GM12878 (cell line): ENCODE data around the gene CHST15. TPM values are rescaled to one million over a fixed set of nuclear protein-coding genes. Genes with fewer than 3 reads are reported as not detected.

Experiments
- ATAC-seq: fragments of 200-7000 bp; cut with Tn5 transposase; 3 replicates; pipeline ENCODE4 v1.9.1; 2020; ENCODE audit warnings: mild to moderate bottlenecking, moderate library complexity
- BruUV-seq: library from RNA; stranded (reverse); fragments of 400-500 nt; replicated peaks from 2 replicates; lab custom pipeline; 2021; lab: Mats Ljungman, UMichigan
- CTCF ChIA-PET: fragments of 300-600 bp; sonication (Branson Sonifier 250); formaldehyde crosslinking; extraction: SDS; loops from one replicate; lab custom pipeline; 2021; ENCODE audit warnings: inconsistent platforms; lab: Yijun Ruan, JAX
- POLR2A ChIA-PET: fragments of 350-600 bp; formaldehyde crosslinking; extraction: SDS; loops from one replicate; lab custom pipeline; 2021; ENCODE audit warnings: inconsistent platforms; lab: Charles Lee
- RAD21 ChIA-PET: fragments of 300-600 bp; sonication (Branson Sonifier 250); formaldehyde crosslinking; loops from one replicate; lab custom pipeline; 2023; ENCODE audit warnings: antibody characterized with exemption; ENCODE audit not compliant: unreplicated experiment; lab: Charles Lee
- SMC1A ChIA-PET: fragments of 300-600 bp; sonication (Branson Sonifier 250); formaldehyde crosslinking; loops from one replicate; lab custom pipeline; 2023; ENCODE audit not compliant: unreplicated experiment, uncharacterized antibody; lab: Charles Lee
- DNase-seq: peaks from one replicate; pipeline ENCODE4 v3.0.0-alpha.2; 2011; ENCODE audit warnings: low read depth, low spot score
- FAIRE-seq: peaks from 3 replicates; lab custom pipeline; 2011; peaks lifted over from hg19 to GRCh38; lab: Jason Lieb, UNC
- H2AFZ ChIP-seq: 2 replicates; pipeline ENCODE4 v1.6.0; 2011; ENCODE audit warnings: low read depth, low read length, control low read depth; ENCODE audit not compliant: control insufficient read depth
- H3K27ac ChIP-seq: 2 replicates; pipeline ENCODE4 v1.5.1; 2011; ENCODE audit warnings: control low read depth; ENCODE audit not compliant: control insufficient read depth, insufficient read depth
- H3K27me3 ChIP-seq, 2 experiments: replicated peaks in 1 of 2; 2 replicates each; pipeline versions ENCODE4 v1.6.0 to v1.6.1; 2011; ENCODE audit warnings: low read length in 1 of 2; ENCODE audit not compliant: control insufficient read depth in 2 of 2, insufficient read depth in 2 of 2
- H3K36me3 ChIP-seq, 2 experiments: 2 replicates each; pipeline ENCODE4 v1.5.1; 2011; ENCODE audit warnings: low read length in 1 of 2; ENCODE audit not compliant: control insufficient read depth in 2 of 2, insufficient read depth in 2 of 2
- H3K4me1 ChIP-seq: 2 replicates; pipeline ENCODE4 v1.6.1; 2011; ENCODE audit warnings: mild to moderate bottlenecking, low read length, moderate library complexity, mixed read lengths; ENCODE audit not compliant: control insufficient read depth, insufficient read depth
- H3K4me2 ChIP-seq: 2 replicates; pipeline ENCODE4 v1.6.0; 2011; ENCODE audit warnings: control low read depth; ENCODE audit not compliant: control insufficient read depth, insufficient read depth
- H3K4me3 ChIP-seq: fragments of 200-600 bp; sonication (generic); 2 replicates; pipeline ENCODE4 v1.5.1; 2016
- H3K79me2 ChIP-seq: 2 replicates; pipeline ENCODE4 v1.6.0; 2011; ENCODE audit warnings: low read length; ENCODE audit not compliant: control insufficient read depth, insufficient read depth
- H3K9ac ChIP-seq: 2 replicates; pipeline ENCODE4 v1.8.0; 2011; ENCODE audit warnings: low read length, control low read depth, mixed read lengths; ENCODE audit not compliant: control insufficient read depth, insufficient read depth
- H3K9me3 ChIP-seq: replicated peaks from 3 replicates; pipeline ENCODE4 v1.5.1; 2011; ENCODE audit warnings: mild to moderate bottlenecking, low read length; ENCODE audit not compliant: control insufficient read depth, insufficient read depth
- H4K20me1 ChIP-seq: 2 replicates; pipeline ENCODE4 v1.6.0; 2011; ENCODE audit not compliant: control insufficient read depth, insufficient read depth
- ATF3 ChIP-seq: IDR thresholded peaks from 2 replicates; pipeline ENCODE4 v1.6.1; 2011; ENCODE audit warnings: low read depth, mild to moderate bottlenecking, low read length, moderate library complexity, borderline replicate concordance; ENCODE audit errors: extremely low read depth
- DPF2 ChIP-seq: fragments of 450-650 bp; IDR thresholded peaks from 2 replicates; pipeline ENCODE4 v1.6.1; 2017; ENCODE audit warnings: mild to moderate bottlenecking
- ETV6 ChIP-seq, 2 experiments: fragments of 450-650 bp in 1 of 2; IDR thresholded peaks in 1 of 2; conservative IDR thresholded peaks in 1 of 2; 2 replicates each; pipeline ENCODE4 v1.6.1; 2014; ENCODE audit warnings: antibody characterized with exemption in 1 of 2, borderline replicate concordance in 1 of 2, low read depth in 1 of 2, mild to moderate bottlenecking in 1 of 2, moderate library complexity in 1 of 2
- EZH2 ChIP-seq: IDR thresholded peaks from 2 replicates; pipeline ENCODE4 v1.6.1; 2012; ENCODE audit warnings: low read depth, mild to moderate bottlenecking, control low read depth, inconsistent platforms, low read length, borderline replicate concordance; ENCODE audit not compliant: control insufficient read depth
- IRF4 ChIP-seq: IDR thresholded peaks from 2 replicates; pipeline ENCODE4 v1.6.1; 2011; ENCODE audit warnings: low read depth, low read length
- NFIC ChIP-seq: IDR thresholded peaks from 2 replicates; pipeline ENCODE4 v1.6.1; 2012; ENCODE audit warnings: low read depth, mild to moderate bottlenecking, inconsistent platforms, low read length, moderate library complexity
- NFYB ChIP-seq: IDR thresholded peaks from 2 replicates; pipeline ENCODE4 v1.6.1; 2011; ENCODE audit warnings: low read depth, mild to moderate bottlenecking, low read length, improper control_type of control experiment, moderate library complexity; ENCODE audit not compliant: insufficient read depth
- PAX8 ChIP-seq: fragments of 450-650 bp; IDR thresholded peaks from 2 replicates; pipeline ENCODE4 v1.6.1; 2017; ENCODE audit warnings: mild to moderate bottlenecking, moderate library complexity
- RB1 ChIP-seq: fragments of 450-650 bp; formaldehyde crosslinking; IDR thresholded peaks from 2 replicates; pipeline ENCODE4 v1.6.1; 2017; ENCODE audit warnings: mild to moderate bottlenecking, borderline replicate concordance
- SMC3 ChIP-seq: IDR thresholded peaks from 2 replicates; pipeline ENCODE4 v1.6.1; 2011; ENCODE audit warnings: low read length, improper control_type of control experiment, borderline replicate concordance
- SREBF1 ChIP-seq: IDR thresholded peaks from 2 replicates; pipeline ENCODE4 v1.6.1; 2012; ENCODE audit warnings: mild to moderate bottlenecking, low read length
- TCF3 ChIP-seq: IDR thresholded peaks from 2 replicates; pipeline ENCODE4 v1.6.1; 2012; ENCODE audit warnings: low read depth, mild to moderate bottlenecking, low read length, borderline replicate concordance; ENCODE audit not compliant: insufficient read depth
- TCF7 ChIP-seq: IDR thresholded peaks from 2 replicates; pipeline ENCODE4 v1.6.1; 2014; ENCODE audit warnings: antibody characterized with exemption, borderline replicate concordance
- ZBTB11 ChIP-seq: fragments of 450-650 bp; formaldehyde crosslinking; IDR thresholded peaks from 2 replicates; pipeline ENCODE4 v1.5.0; 2022; ENCODE audit warnings: mild to moderate bottlenecking, missing genetic modification characterization
- WGBS: methylation state at CpG from one replicate; pipeline ENCODE4 v1.1.6; 2016; ENCODE audit warnings: low lambda C conversion rate; ENCODE audit not compliant: insufficient replicate concordance, insufficient coverage; ENCODE audit errors: missing lambda C conversion rate; 5-methylcytosine and 5-hydroxymethylcytosine counted together
- in situ Hi-C: fragments of 300-500 bp; cut with MboI; formaldehyde crosslinking; loops from 9 replicates; pipeline ENCODE4 v1.14.3; 2018; ENCODE audit warnings: mixed read lengths
- intact Hi-C: fragments of 100-400 bp; cut with micrococcal nuclease; formaldehyde crosslinking; loops from one replicate; pipeline ENCODE4 v1.14.2; 2022; ENCODE audit not compliant: unreplicated experiment
- polyA plus RNA-seq, 11 experiments: library from polyadenylated mRNA; depleted of rRNA in 4 of 11; unstranded in 6 of 11; stranded (reverse) in 5 of 11; fragments of >200 nt; fragmentation: Nextera tagmentation in 4 of 11; fragmentation: Illumina TruSeq in 1 of 11; extraction: Ambion mirVana in 4 of 11; extraction: Trizol in 1 of 11; gene quantifications; 1 replicate in 1 of 11; 2 replicates in 10 of 11; pipeline versions ENCODE4 v1.2.1 to v1.2.3, GENCODE V29; 2011 to 2016; ENCODE audit warnings: inconsistent platforms in 2 of 11, missing spikeins in 2 of 11, low read depth in 1 of 11
- total RNA-seq, 4 experiments: library from RNA; depleted of rRNA in 3 of 4; stranded (reverse); fragments of >200 nt in 3 of 4; fragmentation: Illumina TruSeq in 1 of 4; extraction: Trizol in 1 of 4; gene quantifications; 2 replicates each; pipeline versions ENCODE4 v1.2.1 to v1.2.3, GENCODE V29; 2013 to 2021

The CHST15 gene
- total and polyA plus RNA-seq, 10 of the 15 experiments (the other 5 are each of a cell fraction or from before 2014, with no cell fraction given) = 0.02 to 0.53 (median 0.05) TPM; not detected in 1

GRCh38 chr10:124089859-124090258, 3.5 kb downstream of the CHST15 start:
- Histone ChIP-seq H3K4me3 (no peak overlapping the region), H3K4me1 (no peaks in the 10 kb centered on the region; the same call in 1 of the 2 replicates), H2AFZ (no peak overlapping the region)
- WGBS = 53% methylated on average over 5 of the region's 5 CpGs
- intact Hi-C loops = no loop called here
- CTCF ChIA-PET = no interaction called here
- DNase-seq = no peak
- TF ChIP-seq PAX8 (no peak), SREBF1 (no peak), SMC3 (no peak)
- TF ChIP-seq, all 136 proteins: peak for 0
- Histone ChIP-seq H3K27me3 (peaks cover 19 to 28% of the 10 kb centered on the region in 2 experiments; a peak in 3 of 4 replicates), H3K9me3 (no peaks in the 10 kb centered on the region), H3K4me2 (no peak overlapping the region), H4K20me1 (no peaks in the 10 kb centered on the region; the same call in 1 of the 2 replicates), H3K79me2 (no peaks in the 10 kb centered on the region), H3K9ac (no peak overlapping the region), H3K36me3 (no peaks in the 10 kb centered on the region), H3K27ac (no peak overlapping the region)
- in situ Hi-C loops = no loop called here
- POLR2A ChIA-PET = no interaction called here
- RAD21 ChIA-PET = no interaction called here
- SMC1A ChIA-PET = no interaction called here
- no peak for FAIRE-seq
- no peak for ATAC-seq
- no TSS peak for BruUV-seq

- BruUV-seq = no TSS peak
- in situ Hi-C loops = no loop called here
- WGBS = 64% methylated on average over 2 of the region's 2 CpGs
- no peak overlapping the region for H2AFZ ChIP-seq
- intact Hi-C loops = no loop called here
- ChIA-PET SMC1A (no interaction called here), CTCF (no interaction called here), RAD21 (no interaction called here), POLR2A (no interaction called here)
- H4K20me1 ChIP-seq = no peaks in the 10 kb centered on the region; the same call in 1 of the 2 replicates
- no peaks in the 10 kb centered on the region for H3K36me3 ChIP-seq
- no peak overlapping the region for H3K4me3 ChIP-seq
- ATAC-seq = no peak
- no peak overlapping the region for H3K4me2 ChIP-seq
- H3K9ac ChIP-seq = no peak overlapping the region
- no peak for DNase-seq
- no peaks in the 10 kb centered on the region; the same call in 1 of the 2 replicates for H3K4me1 ChIP-seq
- no peak for FAIRE-seq
- no peaks in the 10 kb centered on the region for H3K79me2 ChIP-seq
- H3K27me3 ChIP-seq = peaks cover 14 to 22% of the 10 kb centered on the region in 2 experiments; a peak in 3 of 4 replicates
- no peaks in the 10 kb centered on the region for H3K9me3 ChIP-seq
- no peak for TF ChIP-seq ATF3
- TF ChIP-seq ETV6 (conservative IDR thresholded peaks at IDR 0.05 in 1 of 2, IDR thresholded peaks at IDR 0.05 in 1 of 2; ENCODE audit: borderline replicate concordance in 1 of 2, low read depth in 1 of 2) = no peak
- no peak for TF ChIP-seq TCF7
- TF ChIP-seq NFIC = no peak
- TF ChIP-seq EZH2 = no peak
- TF ChIP-seq IRF4 = no peak
- TF ChIP-seq NFYB = no peak
- no peak for TF ChIP-seq DPF2
- TF ChIP-seq RB1 = no peak
- no peak for TF ChIP-seq ZBTB11 (CRISPR knock-in tag)
- no peak for TF ChIP-seq TCF3
- H3K27ac ChIP-seq = no peak overlapping the region
Observed at GRCh38 chr10:124088915-124089314, 4.5 kb downstream of the CHST15 start.
